Progenitor cell of endocrine pancreas (in vitro differentiated cells): ENCODE results near the gene EIF4E3. TPM values are rescaled to one million over a fixed set of nuclear protein-coding genes. Genes with fewer than 3 reads are reported as not detected.

Experiments
- DNase-seq: peaks from one replicate; pipeline ENCODE4 v3.0.0; 2021; ENCODE audit warnings: low spot score; ENCODE audit not compliant: unreplicated experiment
- H3K27ac Mint-ChIP-seq: 2 replicates; pipeline ENCODE4 v1.8.0; 2021; ENCODE audit warnings: mild to moderate bottlenecking, moderate library complexity, mixed read lengths
- H3K27me3 Mint-ChIP-seq: 2 replicates; pipeline ENCODE4 v1.8.0; 2021; ENCODE audit warnings: mixed read lengths
- H3K36me3 Mint-ChIP-seq: 2 replicates; pipeline ENCODE4 v1.8.0; 2022; ENCODE audit warnings: mixed read lengths; ENCODE audit not compliant: insufficient read depth
- H3K4me1 Mint-ChIP-seq: 2 replicates; pipeline ENCODE4 v1.8.0; 2021; ENCODE audit warnings: low read depth, mixed read lengths
- H3K4me3 Mint-ChIP-seq: 2 replicates; pipeline ENCODE4 v1.8.0; 2021; ENCODE audit warnings: low read depth, mild to moderate bottlenecking, moderate library complexity, mixed read lengths
- H3K9me3 Mint-ChIP-seq: 2 replicates; pipeline ENCODE4 v1.8.0; 2021; ENCODE audit warnings: low read depth, mixed read lengths
- total RNA-seq: library from RNA; stranded (reverse); gene quantifications from 2 replicates; pipeline ENCODE4 v1.2.1, GENCODE V29; 2021
- TF ChIP-seq, protein P1 (sequence below): fragments of 200-600 bp; sonication (generic); IDR thresholded peaks from one replicate; pipeline ENCODE4 v1.5.0; 2021; ENCODE audit warnings: antibody characterized with exemption, mild to moderate bottlenecking; ENCODE audit not compliant: unreplicated experiment

EIF4E3 gene
- total RNA-seq, 1 donor from 2014 or later, result 12.1 TPM

GRCh38 chr3:71732637-71733036, 7.4 kb upstream of the EIF4E3 start:
- no peak for DNase-seq
- Mint-ChIP-seq H3K4me3 (no peak overlapping the region), H3K27me3 (peaks cover 38% of the 10 kb centered on the region), H3K9me3 (no peaks in the 10 kb centered on the region), H3K4me1 (peaks cover 9% of the 10 kb centered on the region), H3K36me3 (no peaks in the 10 kb centered on the region), H3K27ac (no peak overlapping the region)
- TF ChIP-seq, protein P1, sequence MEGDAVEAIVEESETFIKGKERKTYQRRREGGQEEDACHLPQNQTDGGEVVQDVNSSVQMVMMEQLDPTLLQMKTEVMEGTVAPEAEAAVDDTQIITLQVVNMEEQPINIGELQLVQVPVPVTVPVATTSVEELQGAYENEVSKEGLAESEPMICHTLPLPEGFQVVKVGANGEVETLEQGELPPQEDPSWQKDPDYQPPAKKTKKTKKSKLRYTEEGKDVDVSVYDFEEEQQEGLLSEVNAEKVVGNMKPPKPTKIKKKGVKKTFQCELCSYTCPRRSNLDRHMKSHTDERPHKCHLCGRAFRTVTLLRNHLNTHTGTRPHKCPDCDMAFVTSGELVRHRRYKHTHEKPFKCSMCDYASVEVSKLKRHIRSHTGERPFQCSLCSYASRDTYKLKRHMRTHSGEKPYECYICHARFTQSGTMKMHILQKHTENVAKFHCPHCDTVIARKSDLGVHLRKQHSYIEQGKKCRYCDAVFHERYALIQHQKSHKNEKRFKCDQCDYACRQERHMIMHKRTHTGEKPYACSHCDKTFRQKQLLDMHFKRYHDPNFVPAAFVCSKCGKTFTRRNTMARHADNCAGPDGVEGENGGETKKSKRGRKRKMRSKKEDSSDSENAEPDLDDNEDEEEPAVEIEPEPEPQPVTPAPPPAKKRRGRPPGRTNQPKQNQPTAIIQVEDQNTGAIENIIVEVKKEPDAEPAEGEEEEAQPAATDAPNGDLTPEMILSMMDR, result no peak

DNA sequence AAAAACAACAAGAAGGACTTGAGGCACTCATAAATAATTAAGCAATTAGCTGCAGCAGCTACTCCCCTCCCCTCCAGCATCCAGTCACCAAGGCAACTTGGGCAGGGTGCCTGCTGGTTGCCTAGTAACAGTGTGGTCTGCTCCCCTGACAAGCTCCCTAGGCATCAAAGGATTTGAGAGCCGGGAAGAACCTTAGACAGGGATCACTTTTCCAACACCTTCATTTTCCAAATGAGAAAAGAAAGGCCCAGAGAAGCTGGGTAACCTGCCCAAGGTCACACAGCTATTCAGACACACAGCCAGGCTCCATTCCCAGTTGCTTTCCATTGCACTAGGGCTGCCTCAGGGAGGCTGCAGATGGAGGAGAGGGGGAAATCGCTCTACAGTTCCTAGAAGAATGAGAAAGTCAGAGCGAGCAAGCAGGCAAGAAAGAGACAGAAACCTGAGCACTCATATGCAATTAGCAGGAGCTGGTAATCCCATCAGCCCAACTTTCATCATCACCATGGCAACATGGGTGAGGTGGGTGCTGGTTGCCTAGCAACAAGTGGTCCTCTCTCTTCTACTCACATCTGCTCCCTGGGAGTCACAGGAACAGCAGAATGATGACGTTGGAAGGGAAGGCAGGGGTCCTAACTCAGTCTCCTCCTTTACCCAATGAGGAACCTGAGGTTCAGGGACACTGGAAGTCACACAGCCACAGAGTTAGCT, 3.6 kb upstream of the EIF4E3 start:
- no peaks in the 10 kb centered on the region for H3K36me3 Mint-ChIP-seq
- no peak overlapping the region for H3K4me3 Mint-ChIP-seq
- peaks cover 47% of the 10 kb centered on the region for H3K27me3 Mint-ChIP-seq

DNA sequence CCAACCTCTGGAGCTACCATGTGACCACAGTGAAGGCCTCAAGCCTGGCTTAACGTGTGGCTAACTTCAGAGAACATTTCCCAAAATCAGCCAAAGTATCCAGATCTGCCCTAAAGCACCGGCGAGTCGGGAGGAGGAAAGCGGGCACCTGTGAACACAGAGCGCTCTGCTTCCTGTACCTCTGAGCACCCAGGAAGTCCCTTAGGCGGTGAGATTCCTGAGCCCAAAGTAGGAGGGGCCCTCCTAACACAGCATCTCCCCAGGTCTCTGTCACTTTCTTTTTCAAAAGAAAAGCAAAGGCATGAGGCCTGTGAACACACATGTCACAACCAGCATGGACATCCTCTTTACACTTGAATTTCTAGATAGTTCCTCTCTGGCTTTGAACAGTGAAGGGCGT, 944 bp upstream of the EIF4E3 start:
- TF ChIP-seq, protein P1, result no peak
- H3K27me3 Mint-ChIP-seq, result peaks cover 62% of the 10 kb centered on the region
- H3K9me3 Mint-ChIP-seq, result no peaks in the 10 kb centered on the region
- no peak for DNase-seq
- peak overlapping the region; percentile 74 for H3K4me3 Mint-ChIP-seq
- H3K36me3 Mint-ChIP-seq, result no peaks in the 10 kb centered on the region
- peaks cover 10% of the 10 kb centered on the region for H3K4me1 Mint-ChIP-seq
- no peak overlapping the region for H3K27ac Mint-ChIP-seq

More for the DNA sequence above, 3.6 kb upstream of the EIF4E3 start:
- TF ChIP-seq, protein P1, result no peak
- peaks cover 15% of the 10 kb centered on the region for H3K4me1 Mint-ChIP-seq
- H3K27ac Mint-ChIP-seq, result no peak overlapping the region
- DNase-seq, result no peak
- no peaks in the 10 kb centered on the region for H3K9me3 Mint-ChIP-seq

DNA sequence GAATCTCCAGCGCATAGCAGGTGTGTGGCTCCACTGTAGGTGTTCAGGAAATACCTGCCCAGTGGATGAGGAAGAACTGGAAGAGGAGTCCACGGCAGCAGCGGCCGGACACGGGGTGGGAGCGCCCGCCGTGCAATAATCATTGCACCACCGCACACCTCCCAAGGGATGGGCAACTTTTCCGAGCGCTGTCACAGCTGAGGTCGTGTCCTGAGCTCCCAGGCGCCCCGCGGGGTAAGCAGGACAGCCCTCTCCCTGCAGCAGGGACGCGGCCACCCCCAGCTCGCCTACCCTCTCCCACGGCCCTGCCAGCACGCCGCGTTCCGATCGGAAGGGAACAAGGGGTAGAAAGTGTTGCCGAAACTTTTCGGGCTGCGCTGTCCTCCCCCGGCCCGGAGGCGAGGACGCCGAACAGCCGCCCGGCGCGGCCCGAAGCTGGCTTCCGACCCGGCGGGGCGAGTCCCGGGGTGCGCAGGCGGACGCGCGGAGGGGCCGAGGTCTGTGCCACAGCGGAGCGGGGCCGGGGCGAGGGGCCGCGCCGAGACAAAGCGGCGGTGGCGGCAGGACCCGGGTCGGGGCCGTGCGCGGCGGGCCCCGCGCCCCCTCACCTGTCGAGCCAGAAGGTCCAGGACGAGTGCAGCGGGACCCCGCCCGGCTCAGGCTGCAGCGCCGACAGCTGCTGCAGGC, 475 bp downstream of the EIF4E3 start:
- peak overlapping the region; percentile 73 for H3K4me3 Mint-ChIP-seq
- peak overlapping the region; percentile 81 for H3K27ac Mint-ChIP-seq
- peaks cover 64% of the 10 kb centered on the region for H3K27me3 Mint-ChIP-seq

GRCh38 chr3:71724171-71724453, 1.1 kb downstream of the EIF4E3 start:
- no peak for DNase-seq
- Mint-ChIP-seq H3K9me3 (no peaks in the 10 kb centered on the region), H3K4me1 (peaks cover 7% of the 10 kb centered on the region), H3K27ac (peak overlapping the region; percentile 81), H3K36me3 (no peaks in the 10 kb centered on the region), H3K27me3 (peaks cover 66% of the 10 kb centered on the region), H3K4me3 (peak overlapping the region; percentile 73)
- TF ChIP-seq, protein P1, result no peak

More for the DNA sequence above, 475 bp downstream of the EIF4E3 start:
- H3K9me3 Mint-ChIP-seq, result no peaks in the 10 kb centered on the region
- TF ChIP-seq, protein P1, result no peak
- H3K36me3 Mint-ChIP-seq, result no peaks in the 10 kb centered on the region
- H3K4me1 Mint-ChIP-seq, result peaks cover 7% of the 10 kb centered on the region
- DNase-seq, result peak; percentile 41
